Measurements from ENCODE around the gene PLCH1. TPM values are rescaled to one million over a fixed set of nuclear protein-coding genes. Genes with fewer than 3 reads are reported as not detected.

Gene PLCH1
- total and polyA plus RNA-seq, 9 donors: 0.04 to 6.3 (median 0.79) TPM

DNA sequence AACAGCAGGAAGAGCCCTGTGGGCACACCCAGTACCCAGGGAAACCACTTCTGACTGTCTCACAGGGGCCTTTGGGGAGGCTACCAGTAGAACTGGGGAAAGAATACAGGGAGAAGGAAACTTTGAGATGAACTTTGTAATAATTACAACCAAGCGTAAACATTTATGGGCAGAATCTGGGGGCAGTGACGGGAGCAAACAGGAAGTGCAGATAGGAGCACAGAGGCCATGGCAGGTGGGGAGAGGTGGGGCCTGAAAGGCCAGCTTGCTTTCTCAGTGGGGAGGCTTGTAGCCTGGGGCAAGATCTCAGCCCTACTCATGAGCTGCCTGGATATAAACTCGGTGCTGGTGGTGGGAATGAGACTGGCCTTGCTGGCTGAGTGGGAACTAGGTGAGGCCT, 209.8 kb downstream of the PLCH1 start:
- no peak for DNase-seq
- H3K27me3 ChIP-seq: no peaks in the 10 kb centered on the region
- TF ChIP-seq EP300 (IDR thresholded peaks at IDR 0.05) (no peak), POLR2A (IDR thresholded peaks at IDR 0.05) (no peak)
- TF ChIP-seq, protein P1, sequence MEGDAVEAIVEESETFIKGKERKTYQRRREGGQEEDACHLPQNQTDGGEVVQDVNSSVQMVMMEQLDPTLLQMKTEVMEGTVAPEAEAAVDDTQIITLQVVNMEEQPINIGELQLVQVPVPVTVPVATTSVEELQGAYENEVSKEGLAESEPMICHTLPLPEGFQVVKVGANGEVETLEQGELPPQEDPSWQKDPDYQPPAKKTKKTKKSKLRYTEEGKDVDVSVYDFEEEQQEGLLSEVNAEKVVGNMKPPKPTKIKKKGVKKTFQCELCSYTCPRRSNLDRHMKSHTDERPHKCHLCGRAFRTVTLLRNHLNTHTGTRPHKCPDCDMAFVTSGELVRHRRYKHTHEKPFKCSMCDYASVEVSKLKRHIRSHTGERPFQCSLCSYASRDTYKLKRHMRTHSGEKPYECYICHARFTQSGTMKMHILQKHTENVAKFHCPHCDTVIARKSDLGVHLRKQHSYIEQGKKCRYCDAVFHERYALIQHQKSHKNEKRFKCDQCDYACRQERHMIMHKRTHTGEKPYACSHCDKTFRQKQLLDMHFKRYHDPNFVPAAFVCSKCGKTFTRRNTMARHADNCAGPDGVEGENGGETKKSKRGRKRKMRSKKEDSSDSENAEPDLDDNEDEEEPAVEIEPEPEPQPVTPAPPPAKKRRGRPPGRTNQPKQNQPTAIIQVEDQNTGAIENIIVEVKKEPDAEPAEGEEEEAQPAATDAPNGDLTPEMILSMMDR (IDR thresholded peaks at IDR 0.05): no peak
- no peak overlapping the region for H3K27ac ChIP-seq
- WGBS, 3 donors: 75 to 91% (median 84%) methylated on average over 3 of the region's 3 CpGs
- no peaks in the 10 kb centered on the region for H3K9me3 ChIP-seq
- intact Hi-C loops (cut with DNase I): no loop called here
- no peak overlapping the region for H3K4me3 ChIP-seq
- H3K36me3 ChIP-seq: no peaks in the 10 kb centered on the region
- H3K4me1 ChIP-seq (ENCODE audit: insufficient read depth): no peaks in the 10 kb centered on the region

DNA sequence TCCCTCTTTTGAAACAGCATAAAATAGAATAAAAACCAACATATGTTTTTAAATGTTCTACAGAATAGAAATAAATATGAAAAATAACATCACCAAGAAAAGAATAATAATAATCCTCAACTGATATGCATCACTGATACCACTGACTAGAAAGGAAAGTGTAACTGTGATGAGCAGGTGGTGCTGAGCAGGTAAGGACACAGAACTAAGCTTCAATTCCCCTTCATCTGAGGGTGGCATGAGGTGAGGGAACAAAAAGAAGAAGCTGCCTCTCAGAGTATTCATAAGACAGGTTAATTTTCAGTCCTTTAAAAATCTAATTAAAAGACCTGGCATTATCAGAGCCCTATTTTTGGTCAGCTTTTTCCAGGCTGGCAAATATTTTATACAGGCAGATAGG, 216.3 kb downstream of the PLCH1 start:
- no peaks in the 10 kb centered on the region for H3K9me3 ChIP-seq
- no peak overlapping the region for H3K27ac ChIP-seq

GRCh38 chr3:155525324-155525833, 219.5 kb downstream of the PLCH1 start:
- Histone ChIP-seq H3K9me3 (no peaks in the 10 kb centered on the region), H3K36me3 (no peaks in the 10 kb centered on the region), H3K4me3 (no peak overlapping the region), H3K27me3 (no peaks in the 10 kb centered on the region), H3K27ac (no peak overlapping the region), H3K4me1 (ENCODE audit: insufficient read depth) (no peaks in the 10 kb centered on the region)
- no peak for DNase-seq
- 85 to 86% (median 85%) methylated on average over 5 of the region's 5 CpGs for WGBS, 3 donors
- intact Hi-C loops (cut with DNase I): no loop called here
- TF ChIP-seq POLR2A (IDR thresholded peaks at IDR 0.05) (no peak), EP300 (IDR thresholded peaks at IDR 0.05) (no peak)
- TF ChIP-seq, protein P1 (IDR thresholded peaks at IDR 0.05): no peak

More for the DNA sequence above, 216.3 kb downstream of the PLCH1 start:
- H3K4me3 ChIP-seq: no peak overlapping the region
- no peak for DNase-seq
- no peaks in the 10 kb centered on the region for H3K27me3 ChIP-seq
- intact Hi-C loops (cut with DNase I): no loop called here
- H3K36me3 ChIP-seq: no peaks in the 10 kb centered on the region
- H3K4me1 ChIP-seq (ENCODE audit: insufficient read depth): no peaks in the 10 kb centered on the region
- no peak for TF ChIP-seq POLR2A (IDR thresholded peaks at IDR 0.05)
- no peak for TF ChIP-seq EP300 (IDR thresholded peaks at IDR 0.05)
- TF ChIP-seq, protein P1 (IDR thresholded peaks at IDR 0.05): no peak

DNA sequence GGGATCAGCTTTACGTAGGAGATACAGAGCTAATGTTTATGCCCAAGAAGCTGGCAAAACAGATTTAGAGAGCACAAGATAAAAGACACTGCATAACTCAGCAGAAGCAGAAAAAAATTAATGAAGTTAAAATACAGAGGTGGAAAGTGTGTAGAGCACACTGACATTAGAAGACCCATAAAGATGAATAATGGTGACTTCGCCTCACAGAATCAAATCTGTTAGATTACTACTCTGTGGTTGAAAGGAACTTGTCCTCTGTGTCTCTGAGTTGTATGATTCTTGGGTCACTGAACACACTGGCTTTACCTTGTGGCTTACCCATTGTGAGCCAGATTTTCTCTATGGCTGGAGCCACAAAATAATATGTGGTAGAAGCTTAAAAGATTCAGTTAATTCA, 224.4 kb downstream of the PLCH1 start:
- no peak for DNase-seq
- no peaks in the 10 kb centered on the region for H3K4me1 ChIP-seq (ENCODE audit: insufficient read depth)
- TF ChIP-seq POLR2A (IDR thresholded peaks at IDR 0.05): no peak
- TF ChIP-seq, protein P1 (IDR thresholded peaks at IDR 0.05): no peak
- TF ChIP-seq EP300 (IDR thresholded peaks at IDR 0.05): no peak
- no peaks in the 10 kb centered on the region for H3K27me3 ChIP-seq
- intact Hi-C loops (cut with DNase I): no loop called here
- no peaks in the 10 kb centered on the region for H3K9me3 ChIP-seq
- no peaks in the 10 kb centered on the region for H3K36me3 ChIP-seq
- WGBS, 3 donors: 42 to 60% (median 43%) methylated on average over 2 of the region's 2 CpGs
- no peak overlapping the region for H3K27ac ChIP-seq
- H3K4me3 ChIP-seq: no peak overlapping the region

All from ovary (tissue), 9 donors.